NCI-H748 (cell line): ENCODE measurements around the gene FOXC2.

Experiments used
- DNase-seq: peaks from one replicate; lab custom pipeline; 2025; ENCODE audit not compliant: unreplicated experiment; lab: John Stamatoyannopoulos, UW

Gene FOXC2

GRCh38 chr16:86571530-86571915, 4.9 kb downstream of the FOXC2 start:
- no peak for DNase-seq

- DNase-seq, result no peak
Observed at GRCh38 chr16:86572041-86572521, 5.5 kb downstream of the FOXC2 start.

- no peak for DNase-seq
Observed at GRCh38 chr16:86572606-86573005, 6.0 kb downstream of the FOXC2 start.

- DNase-seq, result no peak
Observed at GRCh38 chr16:86573215-86573614, 6.6 kb downstream of the FOXC2 start.

- DNase-seq, result no peak
Observed at GRCh38 chr16:86573646-86574508, 7.2 kb downstream of the FOXC2 start.

GRCh38 chr16:86574646-86575045, 8.0 kb downstream of the FOXC2 start:
- DNase-seq, result no peak

- DNase-seq, result no peak
Observed at GRCh38 chr16:86575095-86575685, 8.6 kb downstream of the FOXC2 start.

GRCh38 chr16:86575754-86576557, 9.3 kb downstream of the FOXC2 start:
- peak; percentile 77 for DNase-seq

GRCh38 chr16:86576591-86577313, 10.1 kb downstream of the FOXC2 start:
- peak; percentile 70 for DNase-seq

- peak; percentile 14 for DNase-seq
Observed at GRCh38 chr16:86577314-86577971, 10.8 kb downstream of the FOXC2 start.

- no peak for DNase-seq
Observed at GRCh38 chr16:86578061-86578599, 11.5 kb downstream of the FOXC2 start, which contains the start of gene FOXL1. TSS of gene FOXL1 (plus strand) at chr16:86578549. CDS start at chr16:86578724, 175 bp downstream.

GRCh38 chr16:86578611-86579267, 12.1 kb downstream of the FOXC2 start:
- no peak for DNase-seq

GRCh38 chr16:86579268-86580062, 12.8 kb downstream of the FOXC2 start:
- DNase-seq, result no peak

- DNase-seq, result no peak
Observed at GRCh38 chr16:86580063-86580790, 13.6 kb downstream of the FOXC2 start.

- no peak for DNase-seq
Observed at GRCh38 chr16:86580791-86581170, 14.2 kb downstream of the FOXC2 start.

- no peak for DNase-seq
Observed at GRCh38 chr16:86581458-86581857, 14.8 kb downstream of the FOXC2 start.

GRCh38 chr16:86584071-86584685, 17.5 kb downstream of the FOXC2 start:
- no peak for DNase-seq
